ENCODE results near the gene TPSG1.

TPSG1 gene

DNA sequence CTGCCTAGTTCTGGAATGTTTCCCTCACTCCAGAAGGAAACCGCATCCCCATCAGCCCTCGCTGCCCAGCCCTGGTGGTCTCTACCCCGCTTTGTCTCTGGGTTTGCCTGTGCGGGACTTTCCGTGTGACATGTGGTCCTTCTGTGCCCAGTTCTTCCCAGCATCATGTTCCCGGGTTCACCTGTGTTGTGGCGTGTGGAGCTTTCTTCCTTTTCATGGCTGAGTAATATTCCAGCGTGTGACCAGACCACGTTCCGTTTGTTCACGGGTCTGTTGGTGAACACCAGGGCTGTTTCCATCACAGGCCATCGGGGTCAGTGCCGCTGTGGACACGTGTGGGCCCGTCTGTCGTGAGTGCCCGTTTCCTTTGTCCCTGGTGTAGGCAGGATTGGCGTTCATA is 40.1 kb downstream of the TPSG1 start:
- TF ChIP-seq, protein P1, sequence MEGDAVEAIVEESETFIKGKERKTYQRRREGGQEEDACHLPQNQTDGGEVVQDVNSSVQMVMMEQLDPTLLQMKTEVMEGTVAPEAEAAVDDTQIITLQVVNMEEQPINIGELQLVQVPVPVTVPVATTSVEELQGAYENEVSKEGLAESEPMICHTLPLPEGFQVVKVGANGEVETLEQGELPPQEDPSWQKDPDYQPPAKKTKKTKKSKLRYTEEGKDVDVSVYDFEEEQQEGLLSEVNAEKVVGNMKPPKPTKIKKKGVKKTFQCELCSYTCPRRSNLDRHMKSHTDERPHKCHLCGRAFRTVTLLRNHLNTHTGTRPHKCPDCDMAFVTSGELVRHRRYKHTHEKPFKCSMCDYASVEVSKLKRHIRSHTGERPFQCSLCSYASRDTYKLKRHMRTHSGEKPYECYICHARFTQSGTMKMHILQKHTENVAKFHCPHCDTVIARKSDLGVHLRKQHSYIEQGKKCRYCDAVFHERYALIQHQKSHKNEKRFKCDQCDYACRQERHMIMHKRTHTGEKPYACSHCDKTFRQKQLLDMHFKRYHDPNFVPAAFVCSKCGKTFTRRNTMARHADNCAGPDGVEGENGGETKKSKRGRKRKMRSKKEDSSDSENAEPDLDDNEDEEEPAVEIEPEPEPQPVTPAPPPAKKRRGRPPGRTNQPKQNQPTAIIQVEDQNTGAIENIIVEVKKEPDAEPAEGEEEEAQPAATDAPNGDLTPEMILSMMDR (IDR thresholded peaks at IDR 0.05) = no peak
- intact Hi-C loops (cut with DNase I; ENCODE audit: low total_unique reads) = no loop called here
- Histone ChIP-seq H3K27me3 (no peaks in the 10 kb centered on the region), H3K4me3 (no peak overlapping the region), H3K36me3 (peaks cover 0 to 11% (median 0%) of the 10 kb centered on the region in 3 donors), H3K27ac (peak overlapping the region in 1 of 2 donors; percentile 94), H3K4me1 (peaks cover 0 to 50% (median 46%) of the 10 kb centered on the region in 4 donors), H3K9me3 (no peaks in the 10 kb centered on the region)
- DNase-seq = no peak

DNA sequence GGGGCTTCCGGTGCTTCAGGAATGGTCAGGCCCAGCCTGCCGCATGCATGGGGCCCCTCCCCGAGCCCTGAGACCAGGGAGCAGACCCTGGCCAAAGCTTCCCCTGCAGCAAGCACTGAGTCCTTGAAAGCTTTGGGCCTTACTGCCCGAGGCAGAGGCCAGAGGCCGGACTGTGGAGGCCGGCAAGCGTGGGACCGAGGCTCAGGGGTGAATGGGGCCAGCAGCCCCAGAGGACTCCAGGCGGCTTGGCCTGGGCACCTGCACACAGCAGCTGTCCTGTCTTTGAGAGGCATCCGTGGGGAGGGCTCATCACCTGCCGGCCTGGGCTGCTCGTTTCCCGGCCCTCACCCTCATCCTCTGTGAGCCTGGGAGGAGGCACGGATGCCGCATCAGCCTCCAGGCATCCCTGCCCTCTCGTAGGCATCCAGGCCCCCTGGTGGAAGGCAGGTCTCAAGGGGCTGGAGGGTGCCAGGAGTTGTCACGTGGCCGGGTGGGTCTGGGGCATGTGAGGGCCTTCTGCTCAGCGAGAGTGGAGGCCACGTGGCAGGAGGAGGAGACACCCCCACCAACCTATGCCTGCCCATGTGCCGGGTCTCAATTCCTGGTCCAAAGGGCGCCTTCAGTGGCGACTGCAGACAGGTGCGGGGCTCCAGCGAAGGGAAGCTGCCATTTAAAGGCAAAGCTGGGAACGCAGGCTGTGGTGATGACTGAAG is 40.8 kb downstream of the TPSG1 start:
- Histone ChIP-seq H3K27ac (peak overlapping the region; percentile 83 to 94), H3K4me3 (no peak overlapping the region), H3K4me1 (peaks cover 0 to 56% (median 48%) of the 10 kb centered on the region in 4 donors), H3K27me3 (no peaks in the 10 kb centered on the region), H3K36me3 (peaks cover 0 to 11% (median 0%) of the 10 kb centered on the region in 3 donors), H3K9me3 (no peaks in the 10 kb centered on the region)
- intact Hi-C loops (cut with DNase I; ENCODE audit: low total_unique reads) = no loop called here
- TF ChIP-seq, protein P1 (IDR thresholded peaks at IDR 0.05) = peak in 1 of 2 experiments; percentile 26
- peak in 1 of 2 donors; percentile 83 for DNase-seq

DNA sequence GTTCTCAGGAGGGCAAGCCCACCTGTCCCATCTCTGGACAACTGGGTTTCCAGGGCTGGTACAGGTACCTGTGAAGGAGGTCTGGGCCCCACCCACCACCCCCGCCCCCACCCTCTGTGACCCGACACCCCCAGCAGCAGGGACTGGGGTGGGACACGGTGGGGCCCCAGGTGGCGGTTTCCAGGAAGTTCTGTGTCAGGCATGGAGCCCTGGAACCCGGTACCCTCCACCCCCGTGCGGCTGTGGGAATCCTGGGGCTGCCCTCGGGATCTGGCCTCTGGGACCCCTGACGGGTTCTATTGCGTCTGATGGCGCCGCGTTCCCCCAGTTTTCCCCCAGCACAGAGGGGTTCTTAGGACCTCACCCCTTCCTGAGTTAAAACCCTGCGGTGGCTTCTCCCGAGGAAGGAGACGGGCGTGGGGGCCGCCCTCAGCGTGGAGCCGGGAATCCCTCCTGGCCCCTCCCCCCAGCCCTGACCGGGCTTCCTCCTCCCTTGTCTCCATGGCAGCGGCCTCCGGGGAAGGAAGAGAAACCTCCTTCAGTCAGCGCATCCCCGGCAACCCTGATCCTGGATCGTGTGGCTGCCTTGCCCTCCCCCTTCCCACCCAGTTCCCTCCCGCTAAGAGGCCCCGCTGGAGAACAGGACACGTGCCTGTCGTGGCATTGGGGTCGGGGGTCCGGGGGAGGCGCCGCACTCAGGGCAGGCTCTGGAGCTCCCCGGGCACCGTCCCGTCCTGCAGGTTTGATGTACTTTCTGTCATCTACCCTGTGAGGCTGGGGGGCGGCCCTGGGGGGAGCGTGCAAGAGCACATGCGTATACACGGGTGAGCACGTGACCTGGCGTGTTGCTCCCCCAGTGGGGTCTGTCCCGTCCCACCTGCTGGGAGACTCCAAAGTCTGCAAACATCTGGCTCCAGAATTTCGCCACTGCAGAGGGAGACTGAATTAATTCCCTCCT is 41.8 kb downstream of the TPSG1 start:
- Histone ChIP-seq H3K4me1 (peaks cover 0 to 65% (median 48%) of the 10 kb centered on the region in 4 donors), H3K36me3 (peaks cover 0 to 11% (median 0%) of the 10 kb centered on the region in 3 donors), H3K27me3 (no peaks in the 10 kb centered on the region), H3K27ac (peak overlapping the region; percentile 83 to 94), H3K9me3 (no peaks in the 10 kb centered on the region), H3K4me3 (peak overlapping the region; percentile 36)
- intact Hi-C loops (cut with DNase I; ENCODE audit: low total_unique reads) = no loop called here
- peak; percentile 46 to 91 for DNase-seq
- TF ChIP-seq, protein P1 (IDR thresholded peaks at IDR 0.05) = no peak

DNA sequence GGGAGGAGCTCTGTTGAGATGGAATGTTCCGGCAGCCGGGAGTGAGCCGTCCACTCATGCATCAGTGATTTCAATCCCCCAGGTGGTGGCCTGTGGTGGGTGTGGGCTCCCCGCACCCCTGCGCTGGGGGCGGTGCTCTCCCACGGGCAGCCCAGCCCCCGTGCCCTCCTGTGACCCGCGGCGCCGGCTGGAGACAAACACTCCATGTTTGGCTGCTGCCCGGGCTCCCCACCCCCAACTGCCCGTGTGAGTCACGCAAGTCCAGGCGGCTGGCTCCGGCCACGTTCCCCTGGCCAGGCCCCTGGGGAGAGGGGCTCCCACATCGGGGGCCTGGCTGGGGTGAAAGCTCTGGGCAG is 42.8 kb downstream of the TPSG1 start:
- no peaks in the 10 kb centered on the region for H3K27me3 ChIP-seq
- H3K4me3 ChIP-seq = peak overlapping the region; percentile 36
- peaks cover 0 to 72% (median 49%) of the 10 kb centered on the region in 4 donors for H3K4me1 ChIP-seq
- peaks cover 0 to 11% (median 0%) of the 10 kb centered on the region in 3 donors for H3K36me3 ChIP-seq
- intact Hi-C loops (cut with DNase I; ENCODE audit: low total_unique reads) = no loop called here
- peak; percentile 80 to 98 for DNase-seq
- H3K27ac ChIP-seq = peak overlapping the region; percentile 83 to 94
- TF ChIP-seq, protein P1 (IDR thresholded peaks at IDR 0.05) = no peak
- H3K9me3 ChIP-seq = no peaks in the 10 kb centered on the region

DNA sequence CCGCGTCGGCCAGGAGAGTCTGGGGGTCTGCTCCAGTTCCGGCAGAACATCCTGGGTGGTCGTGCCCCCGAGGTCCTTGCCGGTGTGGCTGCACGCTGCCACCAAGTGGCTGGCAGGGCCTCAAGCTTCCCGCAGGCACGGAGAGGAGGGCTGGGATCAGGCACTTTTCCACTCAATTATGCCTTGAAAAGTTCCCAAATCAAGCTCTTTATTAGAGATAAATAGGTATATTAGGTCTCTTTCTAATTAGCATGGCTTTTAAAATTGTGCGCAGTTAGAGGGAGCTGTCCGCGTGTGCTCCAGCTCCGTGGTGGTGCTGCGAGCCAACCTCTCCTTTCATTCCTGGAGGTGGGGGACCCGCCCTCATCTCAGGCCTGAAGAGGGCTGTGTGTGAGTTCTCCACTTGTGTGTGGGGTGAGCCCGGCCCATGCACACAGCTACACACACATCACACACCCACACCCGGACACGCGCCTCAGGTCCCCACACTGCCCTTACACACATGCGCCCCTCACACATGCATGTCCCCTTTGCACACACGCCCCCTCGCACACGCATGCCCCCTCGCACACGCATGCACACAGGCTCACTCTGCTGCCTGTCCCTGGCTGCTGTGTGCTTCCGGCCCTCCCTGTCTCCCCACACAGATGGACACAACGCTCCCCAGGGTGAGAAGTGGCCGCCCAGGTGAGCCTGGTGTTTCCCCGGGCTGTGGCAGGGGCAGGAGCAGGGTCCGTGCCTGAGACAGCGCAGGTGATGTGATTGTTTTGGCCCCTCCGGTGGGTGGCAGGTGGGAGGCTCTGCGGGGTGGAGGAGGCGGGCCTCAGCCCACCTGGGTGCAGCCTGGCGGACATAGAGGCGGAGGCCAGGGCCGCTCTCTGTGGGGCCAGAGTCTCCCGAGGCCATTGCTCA is 43.4 kb downstream of the TPSG1 start:
- TF ChIP-seq, protein P1 (IDR thresholded peaks at IDR 0.05) = no peak
- no peaks in the 10 kb centered on the region for H3K9me3 ChIP-seq
- H3K36me3 ChIP-seq = peaks cover 0 to 7% (median 0%) of the 10 kb centered on the region in 3 donors
- intact Hi-C loops (cut with DNase I; ENCODE audit: low total_unique reads) = no loop called here
- no peaks in the 10 kb centered on the region for H3K27me3 ChIP-seq
- DNase-seq = no peak
- peak overlapping the region; percentile 36 for H3K4me3 ChIP-seq
- H3K27ac ChIP-seq = peak overlapping the region; percentile 83 to 94
- peaks cover 0 to 75% (median 49%) of the 10 kb centered on the region in 4 donors for H3K4me1 ChIP-seq

Measured in tibial artery (tissue), 4 donors.